Measurements from ENCODE around the gene ADAMTS2. TPM values are rescaled to one million over a fixed set of nuclear protein-coding genes. Genes with fewer than 3 reads are reported as not detected.

ADAMTS2 gene
- total and polyA plus RNA-seq, 8 donors: 1.8 to 41.5 (median 11.6) TPM

DNA sequence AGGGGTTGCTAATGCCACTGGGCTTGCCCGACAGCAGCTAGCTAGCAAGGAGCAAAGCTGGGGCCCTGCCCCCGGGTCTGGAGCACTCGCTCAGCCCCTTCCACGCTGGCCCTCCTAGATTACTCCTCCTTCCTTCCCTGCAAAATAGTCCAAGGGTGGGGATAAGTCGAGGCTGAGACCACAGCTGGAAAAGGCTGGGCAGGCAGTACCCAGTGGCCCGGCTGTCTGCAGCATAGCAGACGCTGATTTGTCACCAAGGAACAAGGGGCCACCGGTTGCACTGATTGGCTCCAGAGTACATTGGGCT, 73.9 kb downstream of the ADAMTS2 start:
- no peaks in the 10 kb centered on the region for H3K27me3 ChIP-seq
- no peaks in the 10 kb centered on the region for H3K9me3 ChIP-seq
- H3K27ac ChIP-seq: peak overlapping the region in 4 of 5 donors; percentile 59 to 79 (median 68)
- WGBS, 5 donors: 58 to 77% (median 68%) methylated on average over 4 to 8 of the region's 8 CpGs
- no peak overlapping the region for H3K4me3 ChIP-seq
- no peaks in the 10 kb centered on the region for H3K36me3 ChIP-seq
- DNase-seq: peak in 1 of 2 donors; percentile 47
- peaks cover 10 to 41% (median 31%) of the 10 kb centered on the region in 4 donors for H3K4me1 ChIP-seq
- TF ChIP-seq CTCF (IDR thresholded peaks at IDR 0.05) (no peak), POLR2A (IDR thresholded peaks at IDR 0.05) (no peak), POLR2AphosphoS5 (IDR thresholded peaks at IDR 0.05) (no peak), EP300 (IDR thresholded peaks at IDR 0.05) (no peak)
- intact Hi-C loops (cut with DNase I; ENCODE audit: low total_unique reads): no loop called here

GRCh38 chr5:179270581-179271427, 74.5 kb downstream of the ADAMTS2 start:
- DNase-seq: peak in 1 of 2 donors; percentile 84
- H3K4me1 ChIP-seq: peaks cover 13 to 46% (median 36%) of the 10 kb centered on the region in 4 donors
- intact Hi-C loops (cut with DNase I; ENCODE audit: low total_unique reads): no loop called here
- no peak overlapping the region for H3K4me3 ChIP-seq
- peaks cover 0 to 5% (median 0%) of the 10 kb centered on the region in 3 donors for H3K27me3 ChIP-seq
- no peaks in the 10 kb centered on the region for H3K9me3 ChIP-seq
- H3K36me3 ChIP-seq: no peaks in the 10 kb centered on the region
- TF ChIP-seq EP300 (IDR thresholded peaks at IDR 0.05): no peak
- no peak for TF ChIP-seq POLR2A (IDR thresholded peaks at IDR 0.05)
- no peak for TF ChIP-seq POLR2AphosphoS5 (IDR thresholded peaks at IDR 0.05)
- no peak for TF ChIP-seq CTCF (IDR thresholded peaks at IDR 0.05)
- 61 to 70% (median 63%) methylated on average over 14 to 15 of the region's 15 CpGs for WGBS, 5 donors
- peak overlapping the region; percentile 7 to 79 (median 60) for H3K27ac ChIP-seq

DNA sequence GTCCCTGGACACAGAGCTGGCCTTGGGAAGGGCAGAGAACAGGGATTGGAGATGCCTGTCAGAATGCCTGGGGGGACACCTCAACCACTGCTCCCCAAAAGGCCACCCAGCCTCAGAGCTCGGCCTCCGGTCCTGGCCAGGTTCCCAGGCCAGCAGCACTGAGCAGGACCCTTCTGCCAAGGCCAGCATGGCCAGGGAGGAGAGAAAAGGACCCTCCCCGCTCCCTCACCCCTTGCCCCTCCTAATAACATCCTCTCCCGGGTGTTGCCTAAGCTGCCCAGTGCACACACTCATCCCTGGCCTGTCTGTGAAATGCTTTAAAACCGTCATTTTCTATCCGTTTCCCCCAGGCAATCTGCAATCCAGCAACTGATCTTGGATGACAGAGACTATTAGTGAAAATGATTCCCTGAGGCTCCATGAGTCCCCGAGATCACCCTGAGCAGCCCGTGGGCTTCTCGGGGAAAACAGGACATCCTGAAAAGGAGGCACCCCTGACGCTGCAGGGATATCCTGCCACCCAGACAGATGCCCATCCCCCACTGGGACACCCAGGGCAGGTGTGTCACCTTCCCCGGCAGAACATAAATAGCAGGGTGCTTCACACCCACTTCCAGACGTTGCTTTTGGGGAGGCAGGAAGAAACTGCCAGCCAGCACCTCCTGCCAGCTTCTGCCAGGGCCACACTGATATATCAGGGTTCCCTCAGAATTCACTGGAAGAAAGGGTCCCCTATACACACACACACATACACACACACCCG, 75.3 kb downstream of the ADAMTS2 start:
- TF ChIP-seq POLR2A (IDR thresholded peaks at IDR 0.05): no peak
- TF ChIP-seq POLR2AphosphoS5 (IDR thresholded peaks at IDR 0.05): no peak
- TF ChIP-seq CTCF (IDR thresholded peaks at IDR 0.05): no peak
- intact Hi-C loops (cut with DNase I; ENCODE audit: low total_unique reads): no loop called here
- Histone ChIP-seq H3K9me3 (no peaks in the 10 kb centered on the region), H3K4me3 (no peak overlapping the region), H3K27ac (peak overlapping the region in 4 of 5 donors; percentile 59 to 79 (median 68)), H3K4me1 (peaks cover 17 to 47% (median 40%) of the 10 kb centered on the region in 4 donors), H3K27me3 (peaks cover 0 to 14% (median 0%) of the 10 kb centered on the region in 3 donors), H3K36me3 (no peaks in the 10 kb centered on the region)
- DNase-seq: no peak
- 60 to 79% (median 72%) methylated on average over 11 to 13 of the region's 13 CpGs for WGBS, 5 donors

- H3K4me1 ChIP-seq: peaks cover 19 to 51% (median 38%) of the 10 kb centered on the region in 4 donors
- no peaks in the 10 kb centered on the region for H3K9me3 ChIP-seq
- intact Hi-C loops (cut with DNase I; ENCODE audit: low total_unique reads): no loop called here
- H3K36me3 ChIP-seq: no peaks in the 10 kb centered on the region
- DNase-seq: no peak
- H3K4me3 ChIP-seq: no peak overlapping the region
- H3K27me3 ChIP-seq: peaks cover 0 to 21% (median 0%) of the 10 kb centered on the region in 3 donors
- H3K27ac ChIP-seq: peak overlapping the region in 2 of 5 donors; percentile 38 to 79
- WGBS, 5 donors: 69 to 84% (median 76%) methylated on average over 12 of the region's 12 CpGs
- TF ChIP-seq POLR2AphosphoS5 (IDR thresholded peaks at IDR 0.05) (no peak), CTCF (IDR thresholded peaks at IDR 0.05) (no peak), POLR2A (IDR thresholded peaks at IDR 0.05) (no peak), EP300 (IDR thresholded peaks at IDR 0.05) (no peak)
These were observed 76.1 kb downstream of the ADAMTS2 start for GRCh38 chr5:179268966-179269693.
